Stimulated activated CD8-positive, alpha-beta memory T cell treated with anti-CD3 and anti-CD28 coated beads, Interleukin-7, amount 100 ng/mL, for 4 hours (primary cell): ENCODE data around the gene DNM3.

Experiments
- DNase-seq, 2 donors: peaks; one replicate each; pipeline ENCODE4 v3.0.0-alpha.2; 2020; ENCODE audit warnings: low read depth in 2 of 2

Gene DNM3

GRCh38 chr1:172176206-172176605 lies 334.9 kb downstream of the DNM3 start:
- no peak for DNase-seq

- no peak for DNase-seq
Observed at GRCh38 chr1:172177849-172178248, 336.6 kb downstream of the DNM3 start.

- no peak for DNase-seq
Observed at GRCh38 chr1:172178886-172179285, 337.6 kb downstream of the DNM3 start.

- DNase-seq: no peak
Observed at GRCh38 chr1:172179918-172180317, 338.6 kb downstream of the DNM3 start.

GRCh38 chr1:172180501-172181285 lies 339.4 kb downstream of the DNM3 start:
- DNase-seq: peak in 1 of 2 donors; percentile 9

GRCh38 chr1:172184506-172185191 lies 343.4 kb downstream of the DNM3 start:
- DNase-seq: no peak

- no peak for DNase-seq
Observed at GRCh38 chr1:172185211-172185610, 343.9 kb downstream of the DNM3 start.

- DNase-seq: no peak
Observed at GRCh38 chr1:172185996-172186395, 344.7 kb downstream of the DNM3 start.

- DNase-seq: no peak
Observed at GRCh38 chr1:172201572-172201971, 360.3 kb downstream of the DNM3 start.

GRCh38 chr1:172203135-172203823 lies 362.0 kb downstream of the DNM3 start:
- no peak for DNase-seq

- no peak for DNase-seq
Observed at GRCh38 chr1:172203902-172204301, 362.6 kb downstream of the DNM3 start.

- no peak for DNase-seq
Observed at GRCh38 chr1:172206256-172206655, 365.0 kb downstream of the DNM3 start.

GRCh38 chr1:172208635-172209034 lies 367.3 kb downstream of the DNM3 start:
- DNase-seq: no peak

GRCh38 chr1:172211221-172211620 lies 369.9 kb downstream of the DNM3 start:
- DNase-seq: no peak

GRCh38 chr1:172212124-172212523 lies 370.8 kb downstream of the DNM3 start:
- DNase-seq: no peak

GRCh38 chr1:172215006-172215405 lies 373.7 kb downstream of the DNM3 start:
- DNase-seq: no peak

GRCh38 chr1:172219966-172220365 lies 378.7 kb downstream of the DNM3 start:
- no peak for DNase-seq

- no peak for DNase-seq
Observed at GRCh38 chr1:172220376-172220775, 379.1 kb downstream of the DNM3 start.

GRCh38 chr1:172221436-172221835 lies 380.1 kb downstream of the DNM3 start:
- no peak for DNase-seq

GRCh38 chr1:172224871-172225270 lies 383.6 kb downstream of the DNM3 start:
- no peak for DNase-seq

- DNase-seq: no peak
Observed at GRCh38 chr1:172229942-172230341, 388.6 kb downstream of the DNM3 start.

GRCh38 chr1:172230526-172230925 lies 389.2 kb downstream of the DNM3 start:
- DNase-seq: no peak

- no peak for DNase-seq
Observed at GRCh38 chr1:172236958-172237357, 395.7 kb downstream of the DNM3 start.
